Putamen (tissue), 1 donor: ENCODE results near the gene FRMD1.

Experiments
- DNase-seq: peaks from one replicate; pipeline ENCODE4 v3.0.0-alpha.2; 2016; ENCODE audit warnings: low spot score

FRMD1 gene

GRCh38 chr6:168004945-168005344 lies 74.1 kb downstream of the FRMD1 start:
- no peak for DNase-seq

GRCh38 chr6:168004023-168004422 lies 75.0 kb downstream of the FRMD1 start:
- no peak for DNase-seq
